Femur (tissue), 1 donor: ENCODE data around the gene NXN.

ENCODE experiments used
- DNase-seq: peaks from one replicate; pipeline ENCODE4 v3.0.0-alpha.2; 2017

Gene NXN

GRCh38 chr17:979539-980405 lies at the start of gene NXN:
NXN (minus strand) TSS chr17:979776.
- peak; percentile 95 for DNase-seq

GRCh38 chr17:1027044-1027443 lies 47.5 kb upstream of the NXN start:
- no peak for DNase-seq

- DNase-seq, result no peak
Observed at GRCh38 chr17:1026599-1026975, 47.0 kb upstream of the NXN start.

GRCh38 chr17:1025733-1026598 lies 46.4 kb upstream of the NXN start:
- DNase-seq, result no peak

GRCh38 chr17:1024076-1024475 lies 44.5 kb upstream of the NXN start:
- DNase-seq, result no peak

- peak; percentile 87 for DNase-seq
Observed at GRCh38 chr17:1022278-1023024, 42.9 kb upstream of the NXN start.

- no peak for DNase-seq
Observed at GRCh38 chr17:1021147-1021546, 41.6 kb upstream of the NXN start.

- DNase-seq, result peak; percentile 59
Observed at GRCh38 chr17:1019451-1019850, 39.9 kb upstream of the NXN start.

GRCh38 chr17:1018547-1018946 lies 39.0 kb upstream of the NXN start:
- no peak for DNase-seq

GRCh38 chr17:1013729-1014090 lies 34.1 kb upstream of the NXN start:
- DNase-seq, result peak; percentile 15

- DNase-seq, result peak; percentile 16
Observed at GRCh38 chr17:1012823-1013728, 33.5 kb upstream of the NXN start.

GRCh38 chr17:1011760-1012735 lies 32.5 kb upstream of the NXN start:
- DNase-seq, result peak; percentile 19

GRCh38 chr17:1011138-1011537 lies 31.6 kb upstream of the NXN start:
- no peak for DNase-seq

- peak; percentile 36 for DNase-seq
Observed at GRCh38 chr17:1010586-1010985, 31.0 kb upstream of the NXN start.

GRCh38 chr17:1010086-1010450 lies 30.5 kb upstream of the NXN start:
- DNase-seq, result no peak

GRCh38 chr17:1009229-1010085 lies 29.9 kb upstream of the NXN start:
- no peak for DNase-seq

GRCh38 chr17:1008008-1008761 lies 28.6 kb upstream of the NXN start:
- DNase-seq, result peak; percentile 92

GRCh38 chr17:1007310-1008007 lies 27.9 kb upstream of the NXN start:
- no peak for DNase-seq

- no peak for DNase-seq
Observed at GRCh38 chr17:1006054-1006453, 26.5 kb upstream of the NXN start.
